Measurements from ENCODE around the gene ITPR3.

ITPR3 gene

GRCh38 chr6:33713786-33714185 is 92.7 kb downstream of the ITPR3 start:
- no peak for DNase-seq (ENCODE audit: low read depth in 1 of 2, low spot score in 1 of 2)
- in situ Hi-C loops (cut with HindIII; ENCODE audit: low pct_unique_long_range_greater_than_20kb, low sequenced_read_pairs): no loop called here
- no peak for TF ChIP-seq JUND (IDR thresholded peaks at IDR 0.05; ENCODE audit: low read depth)

- in situ Hi-C loops (cut with HindIII; ENCODE audit: low pct_unique_long_range_greater_than_20kb, low sequenced_read_pairs): no loop called here
- peak in 1 of 2 experiments; percentile 79 for DNase-seq (ENCODE audit: low read depth in 1 of 2, low spot score in 1 of 2)
- TF ChIP-seq JUND (IDR thresholded peaks at IDR 0.05; ENCODE audit: low read depth): no peak
Measured at GRCh38 chr6:33714385-33715040, 93.4 kb downstream of the ITPR3 start.

DNA sequence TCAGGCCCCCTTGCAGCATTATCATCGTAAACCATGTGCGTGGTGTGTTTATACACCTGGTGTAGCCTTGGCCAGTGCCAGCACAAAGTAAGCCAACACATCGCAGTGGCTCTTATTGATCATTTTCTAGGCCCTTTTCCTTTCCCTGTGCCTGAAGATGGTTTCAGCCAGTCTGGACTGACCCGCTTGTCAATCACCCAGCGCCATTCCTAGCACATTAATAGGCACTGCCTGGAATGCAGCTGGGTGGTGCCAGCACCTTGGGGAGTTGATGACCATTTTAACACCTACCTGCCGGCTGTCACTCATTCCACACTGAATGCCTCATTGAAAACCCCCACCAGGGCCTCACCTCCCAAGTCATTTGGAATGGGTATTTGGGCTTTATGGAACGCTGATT is 95.3 kb downstream of the ITPR3 start:
- TF ChIP-seq JUND (IDR thresholded peaks at IDR 0.05; ENCODE audit: low read depth): no peak
- in situ Hi-C loops (cut with HindIII; ENCODE audit: low pct_unique_long_range_greater_than_20kb, low sequenced_read_pairs): no loop called here

DNA sequence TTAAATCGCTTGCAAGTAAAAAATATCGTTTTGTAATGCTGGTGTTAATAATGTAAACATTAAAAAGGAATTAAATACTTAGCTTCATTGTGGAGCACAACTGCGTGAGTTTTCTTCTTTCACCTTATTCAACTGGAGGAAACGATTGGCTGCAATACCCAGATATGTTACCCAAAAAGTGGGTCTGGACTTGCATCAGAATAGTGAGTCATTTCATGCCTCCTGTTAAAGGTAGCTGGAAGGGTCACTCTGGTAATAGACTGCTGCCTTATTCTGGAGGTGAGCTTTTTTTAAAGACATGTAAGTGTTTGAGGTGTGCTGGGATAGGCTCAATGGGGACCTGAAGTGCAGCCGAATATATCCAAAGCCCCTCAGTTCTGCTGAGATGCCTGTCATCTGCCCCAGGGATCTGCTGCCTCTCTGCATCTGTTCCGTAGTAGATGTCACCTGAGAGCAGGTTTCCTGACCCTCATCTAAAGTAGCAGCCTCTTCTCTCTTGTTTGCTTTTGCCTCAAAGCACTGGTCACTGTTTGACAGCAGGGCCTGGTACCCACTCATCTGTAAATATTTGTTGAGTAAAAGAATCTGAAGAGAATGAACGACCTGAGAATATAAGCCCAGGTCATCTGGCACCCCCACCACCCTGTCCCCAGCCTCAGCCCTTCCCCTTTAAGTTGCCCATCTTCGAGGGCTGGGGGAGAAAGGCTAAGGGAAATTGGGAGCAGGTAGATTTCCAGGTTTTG is 95.9 kb downstream of the ITPR3 start:
- peak in 1 of 2 experiments; percentile 35 for DNase-seq (ENCODE audit: low read depth in 1 of 2, low spot score in 1 of 2)
- in situ Hi-C loops (cut with HindIII; ENCODE audit: low pct_unique_long_range_greater_than_20kb, low sequenced_read_pairs): no loop called here
- no peak for TF ChIP-seq JUND (IDR thresholded peaks at IDR 0.05; ENCODE audit: low read depth)

More for the DNA sequence above, 95.3 kb downstream of the ITPR3 start:
- peak in 1 of 2 experiments; percentile 66 for DNase-seq (ENCODE audit: low read depth in 1 of 2, low spot score in 1 of 2)

GRCh38 chr6:33717934-33718455 is 96.9 kb downstream of the ITPR3 start:
- TF ChIP-seq JUND (IDR thresholded peaks at IDR 0.05; ENCODE audit: low read depth): no peak
- DNase-seq (ENCODE audit: low read depth in 1 of 2, low spot score in 1 of 2): no peak
- in situ Hi-C loops (cut with HindIII; ENCODE audit: low pct_unique_long_range_greater_than_20kb, low sequenced_read_pairs): no loop called here

GRCh38 chr6:33718713-33719112 is 97.6 kb downstream of the ITPR3 start:
- TF ChIP-seq JUND (IDR thresholded peaks at IDR 0.05; ENCODE audit: low read depth): no peak
- DNase-seq (ENCODE audit: low read depth in 1 of 2, low spot score in 1 of 2): no peak
- in situ Hi-C loops (cut with HindIII; ENCODE audit: low pct_unique_long_range_greater_than_20kb, low sequenced_read_pairs): no loop called here

- TF ChIP-seq JUND (IDR thresholded peaks at IDR 0.05; ENCODE audit: low read depth): no peak
- in situ Hi-C loops (cut with HindIII; ENCODE audit: low pct_unique_long_range_greater_than_20kb, low sequenced_read_pairs): no loop called here
Measured at GRCh38 chr6:33719326-33719987, 98.3 kb downstream of the ITPR3 start.

DNA sequence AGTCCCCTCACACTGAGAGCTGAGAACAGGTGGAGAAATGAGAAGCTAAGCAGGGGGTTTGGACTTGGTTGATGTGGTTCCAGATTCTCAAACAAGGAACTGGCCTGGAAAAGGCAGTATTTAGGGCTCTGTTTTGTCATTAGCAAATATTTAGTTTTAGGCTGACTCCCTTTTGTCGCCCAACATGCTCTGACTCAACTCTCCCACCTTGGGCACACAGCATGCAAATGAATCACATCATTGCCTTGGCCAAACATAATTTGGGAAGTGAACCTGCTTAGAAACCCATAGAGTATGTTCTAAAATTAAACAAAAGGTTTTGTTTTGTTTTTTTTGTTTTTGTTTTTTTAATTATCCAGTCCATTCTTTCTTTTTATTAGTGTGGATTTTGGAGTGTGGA is 99.9 kb downstream of the ITPR3 start:
- in situ Hi-C loops (cut with HindIII; ENCODE audit: low pct_unique_long_range_greater_than_20kb, low sequenced_read_pairs): no loop called here
- no peak for TF ChIP-seq JUND (IDR thresholded peaks at IDR 0.05; ENCODE audit: low read depth)

More at GRCh38 chr6:33719326-33719987, 98.3 kb downstream of the ITPR3 start:
- DNase-seq (ENCODE audit: low read depth in 1 of 2, low spot score in 1 of 2): no peak

GRCh38 chr6:33721508-33721907 is 100.4 kb downstream of the ITPR3 start:
- TF ChIP-seq JUND (IDR thresholded peaks at IDR 0.05; ENCODE audit: low read depth): no peak
- in situ Hi-C loops (cut with HindIII; ENCODE audit: low pct_unique_long_range_greater_than_20kb, low sequenced_read_pairs): no loop called here
- DNase-seq (ENCODE audit: low read depth in 1 of 2, low spot score in 1 of 2): no peak

More for the DNA sequence above, 99.9 kb downstream of the ITPR3 start:
- no peak for DNase-seq (ENCODE audit: low read depth in 1 of 2, low spot score in 1 of 2)

DNA sequence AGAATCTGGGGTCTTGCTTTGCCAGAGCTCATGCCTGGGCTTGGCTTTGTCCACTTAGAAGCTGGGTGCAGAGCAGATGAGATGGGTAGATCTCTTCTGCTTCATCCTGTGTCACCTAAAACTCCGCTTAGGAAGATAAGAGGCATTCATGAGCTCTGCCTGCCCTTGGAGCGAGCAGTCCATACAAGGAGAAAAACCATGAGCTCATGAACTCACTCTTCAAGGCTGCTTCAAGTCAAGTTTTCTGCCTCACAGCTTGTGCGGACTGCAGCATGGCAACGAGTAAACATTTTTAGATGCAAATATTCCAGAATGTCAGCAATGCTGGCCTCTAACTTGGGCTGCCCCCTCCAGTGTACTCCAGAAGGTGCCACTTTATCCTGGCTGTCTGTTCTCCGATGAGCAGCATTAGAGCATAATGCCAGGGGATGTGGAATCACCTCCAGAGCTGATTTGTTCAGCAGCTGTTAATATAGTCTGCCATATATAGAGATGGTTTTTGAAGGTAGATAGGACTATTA is 101.0 kb downstream of the ITPR3 start:
- in situ Hi-C loops (cut with HindIII; ENCODE audit: low pct_unique_long_range_greater_than_20kb, low sequenced_read_pairs): no loop called here
- no peak for TF ChIP-seq JUND (IDR thresholded peaks at IDR 0.05; ENCODE audit: low read depth)
- DNase-seq (ENCODE audit: low read depth in 1 of 2, low spot score in 1 of 2): no peak

DNA sequence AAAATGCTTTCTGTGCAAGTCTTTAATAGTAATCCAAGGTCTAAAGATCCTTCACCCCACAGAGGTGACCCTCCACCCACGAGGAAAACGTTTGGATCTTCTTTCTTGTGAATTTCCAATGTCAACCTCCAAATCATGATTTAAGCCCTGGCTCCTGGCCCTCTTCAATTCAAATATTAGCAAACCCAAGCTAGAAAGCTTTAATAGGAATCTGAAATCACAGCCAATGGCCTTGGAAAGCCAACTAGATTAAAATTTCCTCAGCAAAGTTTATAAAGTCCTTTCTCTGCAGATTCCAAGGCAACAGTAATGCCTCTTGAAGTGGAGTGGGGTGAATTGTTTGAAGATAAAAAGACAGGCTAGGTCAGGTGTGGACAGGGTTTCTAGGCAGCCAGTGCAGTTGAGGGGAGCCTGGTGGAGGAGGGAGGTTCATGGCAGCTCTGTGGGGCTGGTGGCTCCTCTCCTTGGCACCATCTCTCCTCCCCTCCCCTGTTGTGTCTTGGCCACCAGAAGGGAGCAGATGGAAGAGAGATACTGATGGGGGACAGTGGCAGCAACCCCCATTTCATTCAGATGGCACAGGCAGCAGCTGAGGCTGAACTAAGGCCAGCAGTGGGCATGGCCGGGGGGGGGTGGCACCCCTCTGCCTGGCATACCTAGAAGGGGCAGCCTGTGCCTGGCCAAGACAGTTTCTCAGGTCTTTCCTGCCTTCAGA is 102.4 kb downstream of the ITPR3 start:
- no peak for DNase-seq (ENCODE audit: low read depth in 1 of 2, low spot score in 1 of 2)
- in situ Hi-C loops (cut with HindIII; ENCODE audit: low pct_unique_long_range_greater_than_20kb, low sequenced_read_pairs): no loop called here
- no peak for TF ChIP-seq JUND (IDR thresholded peaks at IDR 0.05; ENCODE audit: low read depth)

Measured in T47D (cell line).